Mesenchymal stem cell (in vitro differentiated cells and primary cell): ENCODE data around the gene RNF144A.
A peak's percentile ranks its signal among the peaks of the same experiment; 100 is the strongest.

Source experiments
- DNase-seq: peaks from one replicate; pipeline ENCODE4 v3.0.0-alpha.2; 2013
- H2AFZ ChIP-seq: one replicate; pipeline ENCODE4 v1.6.1; 2013; ENCODE audit warnings: low read depth, mild to moderate bottlenecking, control low read depth, inconsistent platforms, low read length, moderate library complexity
- H2AK5ac ChIP-seq: 2 replicates; pipeline ENCODE4 v1.6.1; 2013; ENCODE audit warnings: low read length, moderate library complexity, mild to moderate bottlenecking, inconsistent platforms; ENCODE audit not compliant: severe bottlenecking
- H2BK120ac ChIP-seq: one replicate; pipeline ENCODE4 v1.6.1; 2013; ENCODE audit warnings: low read depth, mild to moderate bottlenecking, inconsistent platforms, low read length, moderate library complexity
- H2BK12ac ChIP-seq, 2 experiments: one replicate each; pipeline ENCODE4 v1.6.1; 2013; ENCODE audit warnings: inconsistent platforms in 2 of 2, low read length in 2 of 2, mild to moderate bottlenecking in 2 of 2, moderate library complexity in 2 of 2, control low read depth in 1 of 2
- H2BK15ac ChIP-seq: one replicate; pipeline ENCODE4 v1.6.1; 2013; ENCODE audit warnings: mild to moderate bottlenecking, low read depth, inconsistent platforms; ENCODE audit not compliant: poor library complexity, severe bottlenecking
- H2BK5ac ChIP-seq: 2 replicates; pipeline ENCODE4 v1.6.1; 2013; ENCODE audit warnings: low read depth, mild to moderate bottlenecking, low read length, control low read depth, inconsistent platforms; ENCODE audit not compliant: poor library complexity, severe bottlenecking
- H3K14ac ChIP-seq, 2 experiments: one replicate each; pipeline ENCODE4 v1.6.1; 2013; ENCODE audit warnings: inconsistent platforms in 2 of 2, low read length in 2 of 2, control low read depth in 1 of 2, mild to moderate bottlenecking in 1 of 2, moderate library complexity in 1 of 2
- H3K18ac ChIP-seq, 2 experiments: one replicate each; pipeline ENCODE4 v1.6.1; 2013; ENCODE audit warnings: inconsistent platforms in 2 of 2, low read length in 2 of 2, control low read depth in 1 of 2, low read depth in 1 of 2, mild to moderate bottlenecking in 1 of 2
- H3K23ac ChIP-seq, 2 experiments: one replicate each; pipeline ENCODE4 v1.6.1; 2013; ENCODE audit warnings: inconsistent platforms in 2 of 2, low read length in 2 of 2, mild to moderate bottlenecking in 2 of 2, moderate library complexity in 2 of 2, control low read depth in 1 of 2
- H3K27ac ChIP-seq: 2 replicates; pipeline ENCODE4 v1.5.1; 2013; ENCODE audit warnings: mild to moderate bottlenecking, moderate library complexity, low read length, control low read depth, inconsistent platforms; ENCODE audit not compliant: poor library complexity, severe bottlenecking
- H3K27me3 ChIP-seq, 2 experiments: 2 replicates each; pipeline versions ENCODE4 v1.6.1 to v1.7.0; 2013; ENCODE audit warnings: low read length in 2 of 2, mild to moderate bottlenecking in 2 of 2, moderate library complexity in 2 of 2, control low read depth in 1 of 2, inconsistent platforms in 1 of 2; ENCODE audit not compliant: control insufficient read depth in 1 of 2, insufficient read depth in 1 of 2
- H3K36me3 ChIP-seq, 2 experiments: 2 replicates each; pipeline versions ENCODE4 v1.6.1 to v1.7.0; 2013; ENCODE audit warnings: low read length in 2 of 2, control low read depth in 1 of 2, inconsistent platforms in 1 of 2, low read depth in 1 of 2, mild to moderate bottlenecking in 1 of 2; ENCODE audit not compliant: insufficient read depth in 2 of 2, control insufficient read depth in 1 of 2
- H3K4ac ChIP-seq, 2 experiments: one replicate each; pipeline ENCODE4 v1.6.1; 2013; ENCODE audit warnings: inconsistent platforms in 2 of 2, low read length in 2 of 2, mild to moderate bottlenecking in 2 of 2, moderate library complexity in 2 of 2, control low read depth in 1 of 2, low read depth in 1 of 2
- H3K4me1 ChIP-seq: 2 replicates; pipeline ENCODE4 v1.6.1; 2013; ENCODE audit warnings: low read depth, low read length, control low read depth; ENCODE audit not compliant: control insufficient read depth, insufficient read depth
- H3K4me2 ChIP-seq: 2 replicates; pipeline ENCODE4 v1.6.1; 2013; ENCODE audit warnings: low read length, mild to moderate bottlenecking, inconsistent platforms; ENCODE audit not compliant: poor library complexity, severe bottlenecking
- H3K4me3 ChIP-seq, 2 experiments: 2 replicates each; pipeline versions ENCODE4 v1.5.1 to v1.7.0; 2013; ENCODE audit warnings: low read length in 2 of 2, mild to moderate bottlenecking in 2 of 2, control low read depth in 1 of 2, low read depth in 1 of 2; ENCODE audit not compliant: insufficient read depth in 1 of 2
- H3K79me1 ChIP-seq: replicated peaks from 2 replicates; pipeline ENCODE4 v1.6.1; 2013; ENCODE audit warnings: mild to moderate bottlenecking, control low read depth, low read length, inconsistent platforms; ENCODE audit not compliant: poor library complexity, severe bottlenecking
- H3K9ac ChIP-seq: 2 replicates; pipeline ENCODE4 v1.7.0; 2013; ENCODE audit warnings: mild to moderate bottlenecking, low read length, moderate library complexity
- H3K9me3 ChIP-seq: 2 replicates; pipeline ENCODE4 v1.7.0; 2013; ENCODE audit warnings: mild to moderate bottlenecking, low read length; ENCODE audit not compliant: control insufficient read depth
- H4K8ac ChIP-seq: one replicate; pipeline ENCODE4 v1.6.1; 2013; ENCODE audit warnings: inconsistent platforms, mild to moderate bottlenecking, low read length, moderate library complexity
- H4K91ac ChIP-seq: one replicate; pipeline ENCODE4 v1.6.1; 2013; ENCODE audit warnings: mild to moderate bottlenecking, low read length, inconsistent platforms
- WGBS: methylation state at CpG from one replicate; pipeline ENCODE4 v1.1.7; 2013; ENCODE audit warnings: mixed read lengths; 5-methylcytosine and 5-hydroxymethylcytosine counted together

The RNF144A gene

GRCh38 chr2:6917761-6918421, 679 bp downstream of the RNF144A start:
- Histone ChIP-seq H2BK15ac (peak overlapping the region; percentile 55), H3K18ac (peak overlapping the region; percentile 65 to 82), H3K36me3 (no peaks in the 10 kb centered on the region), H2BK5ac (no peak overlapping the region), H2BK120ac (peak overlapping the region; percentile 88), H3K23ac (peak overlapping the region in 1 of 2 experiments; percentile 77), H2BK12ac (peak overlapping the region in 1 of 2 experiments; percentile 47), H3K4me1 (peaks cover 11% of the 10 kb centered on the region), H3K14ac (peak overlapping the region in 1 of 2 experiments; percentile 61), H4K91ac (no peak overlapping the region), H3K27ac (no peak overlapping the region), H4K8ac (peak overlapping the region; percentile 56), H3K4me3 (peak overlapping the region; percentile 80 to 90), H2AK5ac (no peak overlapping the region), H3K79me1 (peaks cover 2% of the 10 kb centered on the region), H3K4ac (peak overlapping the region; percentile 43 to 53), H3K9me3 (no peaks in the 10 kb centered on the region), H3K9ac (peak overlapping the region; percentile 82), H2AFZ (peak overlapping the region; percentile 72), H3K27me3 (peaks cover 0 to under 1% of the 10 kb centered on the region in 2 experiments), H3K4me2 (peak overlapping the region; percentile 98)
- under 1% methylated on average over 60 of the region's 68 CpGs for WGBS
- peak; percentile 44 for DNase-seq

- H3K4me1 ChIP-seq, result peaks cover 11% of the 10 kb centered on the region
- H4K91ac ChIP-seq, result peak overlapping the region; percentile 87
- H3K4me2 ChIP-seq, result no peak overlapping the region
- peak overlapping the region; percentile 0 for H4K8ac ChIP-seq
- no peaks in the 10 kb centered on the region for H3K36me3 ChIP-seq
- no peak overlapping the region for H3K4ac ChIP-seq
- peak overlapping the region in 1 of 2 experiments; percentile 29 for H3K18ac ChIP-seq
- peak overlapping the region; percentile 15 for H2BK15ac ChIP-seq
- peak overlapping the region; percentile 42 for H2BK120ac ChIP-seq
- no peak overlapping the region for H2AK5ac ChIP-seq
- H2BK5ac ChIP-seq, result no peak overlapping the region
- DNase-seq, result peak; percentile 31
- no peak overlapping the region for H3K14ac ChIP-seq
- H3K23ac ChIP-seq, result no peak overlapping the region
- H3K27ac ChIP-seq, result no peak overlapping the region
- H2BK12ac ChIP-seq, result peak overlapping the region in 1 of 2 experiments; percentile 47
- no peaks in the 10 kb centered on the region for H3K9me3 ChIP-seq
- no peak overlapping the region for H2AFZ ChIP-seq
- no peak overlapping the region for H3K4me3 ChIP-seq
- no peak overlapping the region for H3K9ac ChIP-seq
- peaks cover 2% of the 10 kb centered on the region for H3K79me1 ChIP-seq
- WGBS, result 76% methylated on average over 7 of the region's 12 CpGs
- no peaks in the 10 kb centered on the region for H3K27me3 ChIP-seq
Observed at GRCh38 chr2:6919901-6920742, 2.9 kb downstream of the RNF144A start.

- H2AFZ ChIP-seq, result no peak overlapping the region
- no peak overlapping the region for H4K8ac ChIP-seq
- peaks cover 11% of the 10 kb centered on the region for H3K4me1 ChIP-seq
- no peaks in the 10 kb centered on the region for H3K36me3 ChIP-seq
- no peak overlapping the region for H4K91ac ChIP-seq
- no peaks in the 10 kb centered on the region for H3K27me3 ChIP-seq
- no peak overlapping the region for H3K18ac ChIP-seq
- no peaks in the 10 kb centered on the region for H3K9me3 ChIP-seq
- no peak overlapping the region for H3K4me3 ChIP-seq
- H3K27ac ChIP-seq, result no peak overlapping the region
- no peak overlapping the region for H2BK12ac ChIP-seq
- H2BK5ac ChIP-seq, result no peak overlapping the region
- DNase-seq, result no peak
- 89% methylated on average over 1 of the region's 4 CpGs for whole genome bisulfite sequencing
- no peak overlapping the region for H3K9ac ChIP-seq
- H2BK120ac ChIP-seq, result no peak overlapping the region
- no peak overlapping the region for H3K14ac ChIP-seq
- no peak overlapping the region for H2BK15ac ChIP-seq
- no peak overlapping the region for H2AK5ac ChIP-seq
- H3K4me2 ChIP-seq, result no peak overlapping the region
- no peak overlapping the region for H3K4ac ChIP-seq
- H3K23ac ChIP-seq, result no peak overlapping the region
- H3K79me1 ChIP-seq, result peaks cover 2% of the 10 kb centered on the region
Observed at GRCh38 chr2:6920743-6921064, 3.5 kb downstream of the RNF144A start.

DNA sequence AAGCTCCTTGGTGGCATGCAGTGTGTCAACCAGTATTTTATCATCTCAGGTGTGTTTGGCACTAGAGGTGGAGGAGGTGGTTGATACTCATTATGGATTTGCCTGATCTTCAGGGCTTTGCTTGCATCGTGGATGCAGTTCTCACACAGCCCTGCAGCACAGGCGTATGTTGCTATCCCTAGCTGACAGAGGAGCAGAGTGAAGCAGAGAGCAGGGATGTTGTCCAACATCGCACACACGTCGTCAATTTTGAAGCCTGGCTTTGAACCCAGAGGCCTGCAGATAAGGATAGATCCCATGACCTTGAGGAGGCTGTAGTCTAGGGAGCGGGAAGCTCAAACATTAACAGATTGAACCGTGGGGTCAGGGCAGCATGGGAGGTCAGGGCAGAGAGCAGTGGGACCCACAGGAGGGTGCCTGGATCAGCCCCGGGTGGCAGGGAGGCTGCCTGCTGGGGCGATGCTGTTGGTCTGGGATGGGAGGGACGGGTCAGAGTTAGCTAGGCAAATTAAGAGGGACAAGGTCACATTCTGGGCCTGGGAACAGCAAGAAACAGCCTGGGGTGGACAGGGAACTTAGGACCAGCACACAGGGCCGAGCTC, 4.2 kb downstream of the RNF144A start:
- Histone ChIP-seq H3K27me3 (no peaks in the 10 kb centered on the region), H4K8ac (peak overlapping the region; percentile 22), H4K91ac (peak overlapping the region; percentile 11), H3K4ac (no peak overlapping the region), H3K14ac (no peak overlapping the region), H3K23ac (peak overlapping the region in 1 of 2 experiments; percentile 23), H2BK120ac (no peak overlapping the region), H3K36me3 (no peaks in the 10 kb centered on the region), H2AK5ac (no peak overlapping the region), H2BK12ac (peak overlapping the region in 1 of 2 experiments; percentile 24), H3K4me1 (peaks cover 11% of the 10 kb centered on the region), H3K79me1 (peaks cover 2% of the 10 kb centered on the region), H2AFZ (no peak overlapping the region), H2BK5ac (no peak overlapping the region), H3K4me2 (no peak overlapping the region), H3K9ac (no peak overlapping the region), H3K4me3 (no peak overlapping the region), H3K18ac (peak overlapping the region in 1 of 2 experiments; percentile 26), H3K27ac (no peak overlapping the region), H3K9me3 (no peaks in the 10 kb centered on the region), H2BK15ac (no peak overlapping the region)
- DNase-seq, result no peak
- 81% methylated on average over 11 of the region's 11 CpGs for WGBS
